ENCODE measurements around the gene RAD51B. TPM values are rescaled to one million over a fixed set of nuclear protein-coding genes. Genes with fewer than 3 reads are reported as not detected.

RAD51B gene
- total RNA-seq, 1 experiment from 2014 or later: 23.3 TPM

DNA sequence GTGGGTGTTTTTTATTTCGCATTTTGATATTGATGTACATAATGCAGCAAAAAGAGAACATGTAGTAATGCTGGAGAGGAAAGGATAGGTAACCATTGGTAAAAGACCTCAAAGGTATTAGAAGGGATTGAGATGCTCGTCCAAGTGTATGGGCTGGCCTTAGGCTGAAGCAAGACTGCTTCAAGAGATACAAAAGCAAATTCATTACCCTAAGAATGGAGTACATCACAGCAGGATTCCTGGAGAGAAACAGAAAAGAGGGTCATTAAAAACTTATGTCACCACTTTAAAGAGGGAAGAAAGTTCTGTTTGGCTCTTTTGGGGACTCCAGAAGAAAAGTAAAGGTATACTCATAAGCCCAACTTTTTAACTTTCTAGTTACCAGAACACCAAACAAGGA, 552.8 kb downstream of the RAD51B start:
- Histone ChIP-seq H3K4me1 (ENCODE audit: insufficient read depth, low read length, poor library complexity, severe bottlenecking) (peaks cover 11% of the 10 kb centered on the region), H3K4me3 (ENCODE audit: low read depth, low read length, poor library complexity, severe bottlenecking) (no peak overlapping the region), H3K27ac (ENCODE audit: low read depth, low read length, poor library complexity, severe bottlenecking) (no peak overlapping the region), H3K27me3 (replicated peaks; ENCODE audit: insufficient read depth, low read depth, low read length, poor library complexity) (no peaks in the 10 kb centered on the region), H3K36me3 (ENCODE audit: insufficient read depth, low read length, poor library complexity, severe bottlenecking) (no peaks in the 10 kb centered on the region), H3K9me3 (ENCODE audit: low read depth, low read length, poor library complexity, severe bottlenecking) (no peaks in the 10 kb centered on the region)
- ChIA-PET CTCF (no interaction called here), POLR2A (ENCODE audit: low non-redundant PET) (interaction anchor here (0.7 kb wide), 1 partner anchor 17 kb away, joined by 6 read pairs; no protein-coding TSS in a partner anchor)
- intact Hi-C loops (cut with micrococcal nuclease; ENCODE audit: unreplicated experiment): loop anchor here (10.0 kb wide), 1 partner anchor 422 kb away; the partner anchor contains the start of gene ZFP36L1
- TF ChIP-seq EZH2 (IDR thresholded peaks at IDR 0.05; ENCODE audit: borderline replicate concordance, low read depth, low read length, poor library complexity, severe bottlenecking): no peak
- TF ChIP-seq, protein P1, sequence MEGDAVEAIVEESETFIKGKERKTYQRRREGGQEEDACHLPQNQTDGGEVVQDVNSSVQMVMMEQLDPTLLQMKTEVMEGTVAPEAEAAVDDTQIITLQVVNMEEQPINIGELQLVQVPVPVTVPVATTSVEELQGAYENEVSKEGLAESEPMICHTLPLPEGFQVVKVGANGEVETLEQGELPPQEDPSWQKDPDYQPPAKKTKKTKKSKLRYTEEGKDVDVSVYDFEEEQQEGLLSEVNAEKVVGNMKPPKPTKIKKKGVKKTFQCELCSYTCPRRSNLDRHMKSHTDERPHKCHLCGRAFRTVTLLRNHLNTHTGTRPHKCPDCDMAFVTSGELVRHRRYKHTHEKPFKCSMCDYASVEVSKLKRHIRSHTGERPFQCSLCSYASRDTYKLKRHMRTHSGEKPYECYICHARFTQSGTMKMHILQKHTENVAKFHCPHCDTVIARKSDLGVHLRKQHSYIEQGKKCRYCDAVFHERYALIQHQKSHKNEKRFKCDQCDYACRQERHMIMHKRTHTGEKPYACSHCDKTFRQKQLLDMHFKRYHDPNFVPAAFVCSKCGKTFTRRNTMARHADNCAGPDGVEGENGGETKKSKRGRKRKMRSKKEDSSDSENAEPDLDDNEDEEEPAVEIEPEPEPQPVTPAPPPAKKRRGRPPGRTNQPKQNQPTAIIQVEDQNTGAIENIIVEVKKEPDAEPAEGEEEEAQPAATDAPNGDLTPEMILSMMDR (conservative IDR thresholded peaks at IDR 0.05; ENCODE audit: low read depth, low read length): no peak
- DNase-seq (ENCODE audit: low spot score): peak; percentile 36
- no TSS peak for BruUV-seq (replicated peaks)

DNA sequence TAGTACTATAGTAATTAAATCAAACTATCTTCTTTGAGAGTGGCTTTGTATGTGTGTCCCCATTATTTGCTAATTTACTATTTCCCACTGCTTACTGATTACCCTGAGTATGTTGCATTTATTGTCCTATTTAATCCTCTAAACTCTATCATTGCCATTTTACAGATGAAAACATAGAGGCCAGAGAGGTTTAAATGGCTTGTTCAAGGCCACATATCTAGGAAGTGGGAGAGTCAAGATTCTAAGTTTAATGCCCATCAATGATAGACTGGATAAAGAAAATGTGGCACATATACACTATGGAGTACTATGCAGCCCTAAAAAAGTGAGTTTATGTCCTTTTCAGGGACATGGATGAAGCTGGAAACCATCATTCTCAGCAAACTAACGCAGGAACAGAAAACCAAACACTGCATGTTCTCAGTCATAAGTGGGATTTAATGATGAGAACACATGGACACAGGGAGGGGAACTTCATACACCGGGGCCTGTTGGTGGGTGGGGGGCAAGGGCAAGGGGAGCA, 553.6 kb downstream of the RAD51B start:
- CTCF ChIA-PET: no interaction called here
- POLR2A ChIA-PET (ENCODE audit: low non-redundant PET): interaction anchor here (0.8 kb wide), 1 partner anchor 129 kb away, joined by 3 read pairs; no protein-coding TSS in a partner anchor
- no peak for DNase-seq (ENCODE audit: low spot score)
- intact Hi-C loops (cut with micrococcal nuclease; ENCODE audit: unreplicated experiment): loop anchor here (10.0 kb wide), 1 partner anchor 422 kb away; the partner anchor contains the start of gene ZFP36L1
- Histone ChIP-seq H3K4me3 (ENCODE audit: low read depth, low read length, poor library complexity, severe bottlenecking) (no peak overlapping the region), H3K9me3 (ENCODE audit: low read depth, low read length, poor library complexity, severe bottlenecking) (no peaks in the 10 kb centered on the region), H3K27me3 (replicated peaks; ENCODE audit: insufficient read depth, low read depth, low read length, poor library complexity) (no peaks in the 10 kb centered on the region), H3K27ac (ENCODE audit: low read depth, low read length, poor library complexity, severe bottlenecking) (no peak overlapping the region), H3K36me3 (ENCODE audit: insufficient read depth, low read length, poor library complexity, severe bottlenecking) (no peaks in the 10 kb centered on the region), H3K4me1 (ENCODE audit: insufficient read depth, low read length, poor library complexity, severe bottlenecking) (peaks cover 19% of the 10 kb centered on the region)
- no peak for TF ChIP-seq EZH2 (IDR thresholded peaks at IDR 0.05; ENCODE audit: borderline replicate concordance, low read depth, low read length, poor library complexity, severe bottlenecking)
- TF ChIP-seq, protein P1 (conservative IDR thresholded peaks at IDR 0.05; ENCODE audit: low read depth, low read length): no peak
- BruUV-seq (replicated peaks): no TSS peak

DNA sequence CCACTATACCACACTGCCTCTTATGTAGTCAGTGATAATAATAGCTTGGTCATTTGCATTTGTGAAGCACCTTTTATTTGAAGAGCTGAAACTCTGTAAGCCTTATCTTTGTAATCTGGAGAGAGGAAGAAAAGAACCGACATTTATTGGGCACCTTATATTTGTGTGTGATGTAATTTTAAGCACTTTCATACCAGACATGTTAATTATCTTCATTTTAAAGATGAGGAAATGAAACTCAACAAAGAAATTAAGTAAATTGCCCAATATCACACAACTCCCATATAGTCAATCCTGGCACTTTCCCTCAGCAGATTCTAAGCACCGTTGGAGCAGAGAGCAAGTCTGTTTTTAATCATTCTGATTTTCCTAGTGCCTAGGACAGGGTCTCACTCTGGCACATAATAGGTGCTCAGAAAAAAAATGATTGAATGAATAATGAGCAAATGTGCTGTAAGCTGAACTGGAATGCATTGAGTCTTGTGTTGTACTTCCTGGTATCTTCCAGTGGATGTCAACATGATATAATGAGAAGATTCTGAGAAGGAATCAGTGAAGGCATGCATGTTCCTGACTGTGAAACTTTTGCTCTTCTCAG, 554.4 kb downstream of the RAD51B start:
- ChIA-PET CTCF (no interaction called here), POLR2A (ENCODE audit: low non-redundant PET) (interaction anchor here (0.8 kb wide), 1 partner anchor 129 kb away, joined by 3 read pairs; no protein-coding TSS in a partner anchor)
- TF ChIP-seq, protein P1 (conservative IDR thresholded peaks at IDR 0.05; ENCODE audit: low read depth, low read length): no peak
- no peak for TF ChIP-seq EZH2 (IDR thresholded peaks at IDR 0.05; ENCODE audit: borderline replicate concordance, low read depth, low read length, poor library complexity, severe bottlenecking)
- H3K27me3 ChIP-seq (replicated peaks; ENCODE audit: insufficient read depth, low read depth, low read length, poor library complexity): no peaks in the 10 kb centered on the region
- H3K9me3 ChIP-seq (ENCODE audit: low read depth, low read length, poor library complexity, severe bottlenecking): no peaks in the 10 kb centered on the region
- BruUV-seq (replicated peaks): no TSS peak
- peaks cover 21% of the 10 kb centered on the region for H3K4me1 ChIP-seq (ENCODE audit: insufficient read depth, low read length, poor library complexity, severe bottlenecking)
- DNase-seq (ENCODE audit: low spot score): no peak
- H3K4me3 ChIP-seq (ENCODE audit: low read depth, low read length, poor library complexity, severe bottlenecking): no peak overlapping the region
- H3K36me3 ChIP-seq (ENCODE audit: insufficient read depth, low read length, poor library complexity, severe bottlenecking): no peaks in the 10 kb centered on the region
- intact Hi-C loops (cut with micrococcal nuclease; ENCODE audit: unreplicated experiment): loop anchor here (10.0 kb wide), 1 partner anchor 421 kb away; the partner anchor contains the start of gene ZFP36L1
- no peak overlapping the region for H3K27ac ChIP-seq (ENCODE audit: low read depth, low read length, poor library complexity, severe bottlenecking)

Measured in A673 (cell line).